Measurements from ENCODE around the gene KIF3A.

KIF3A gene

GRCh38 chr5:132753135-132753987 lies 16.0 kb upstream of the KIF3A start:
- DNase-seq, result peak in 1 of 2 experiments; percentile 61

GRCh38 chr5:132752581-132753125 lies 15.3 kb upstream of the KIF3A start:
- no peak for DNase-seq

DNA sequence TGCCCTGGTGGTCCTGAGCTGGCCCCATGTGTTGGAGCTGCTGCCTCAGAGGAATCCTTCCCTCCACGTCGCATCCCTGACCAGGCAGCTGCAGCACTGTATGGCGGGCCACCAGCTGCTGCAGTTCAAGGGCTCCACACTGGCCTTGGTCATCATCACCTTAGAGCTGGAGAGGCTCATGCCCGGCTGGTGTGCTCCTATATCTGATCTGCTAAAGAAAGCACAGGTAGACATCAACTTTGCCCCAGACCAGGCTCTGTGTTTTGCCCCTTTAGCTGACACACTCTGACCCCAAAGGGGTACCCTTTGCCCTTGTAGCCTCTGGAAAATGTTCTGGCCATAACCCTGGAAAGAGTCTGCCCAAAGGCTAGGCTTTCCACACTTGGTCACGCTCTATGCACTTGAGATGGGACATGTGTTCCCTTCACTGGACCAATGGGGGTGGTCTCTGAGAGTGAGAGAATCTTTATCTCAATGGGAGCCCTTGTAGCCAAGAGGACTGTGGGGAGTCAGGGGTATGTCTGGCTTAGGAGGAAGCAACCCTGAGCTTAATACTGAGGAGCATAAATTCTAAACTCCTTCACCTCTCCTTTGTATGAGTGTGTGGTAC lies 14.7 kb upstream of the KIF3A start:
- DNase-seq, result no peak

DNA sequence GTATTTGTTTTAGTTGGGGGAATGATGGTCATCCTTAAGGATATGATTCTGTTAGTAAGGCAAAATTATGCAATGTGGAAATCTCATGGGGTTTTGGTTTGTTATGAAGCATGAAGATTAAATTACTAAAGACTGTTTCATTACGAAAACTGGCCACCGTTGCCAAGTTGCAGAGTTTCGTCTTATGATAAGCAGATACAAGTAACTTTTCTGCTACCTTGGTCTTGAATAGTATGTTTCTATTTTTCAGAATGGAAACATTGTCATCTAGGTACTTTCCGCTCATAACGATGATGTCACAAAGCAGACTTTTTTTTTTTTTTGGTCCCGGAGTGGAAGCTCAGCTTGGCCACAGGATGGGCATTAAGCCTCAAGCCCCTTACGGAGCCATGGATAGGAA lies 14.1 kb upstream of the KIF3A start:
- no peak for DNase-seq

- no peak for DNase-seq
Measured at GRCh38 chr5:132750471-132751230, 13.3 kb upstream of the KIF3A start.

- DNase-seq, result peak; percentile 65 to 86
Measured at GRCh38 chr5:132749506-132749905, 12.2 kb upstream of the KIF3A start.

GRCh38 chr5:132748522-132749000 lies 11.2 kb upstream of the KIF3A start:
- DNase-seq, result no peak

- no peak for DNase-seq
Measured at GRCh38 chr5:132747616-132748440, 10.5 kb upstream of the KIF3A start.

- peak; percentile 39 to 52 for DNase-seq
Measured at GRCh38 chr5:132746954-132747615, 9.7 kb upstream of the KIF3A start, which contains the start of gene CCNI2. CCNI2 (plus strand) TSS chr5:132747426; CDS start chr5:132747496, 70 bp downstream.

- no peak for DNase-seq
Measured at GRCh38 chr5:132746592-132746953, 9.2 kb upstream of the KIF3A start.

DNA sequence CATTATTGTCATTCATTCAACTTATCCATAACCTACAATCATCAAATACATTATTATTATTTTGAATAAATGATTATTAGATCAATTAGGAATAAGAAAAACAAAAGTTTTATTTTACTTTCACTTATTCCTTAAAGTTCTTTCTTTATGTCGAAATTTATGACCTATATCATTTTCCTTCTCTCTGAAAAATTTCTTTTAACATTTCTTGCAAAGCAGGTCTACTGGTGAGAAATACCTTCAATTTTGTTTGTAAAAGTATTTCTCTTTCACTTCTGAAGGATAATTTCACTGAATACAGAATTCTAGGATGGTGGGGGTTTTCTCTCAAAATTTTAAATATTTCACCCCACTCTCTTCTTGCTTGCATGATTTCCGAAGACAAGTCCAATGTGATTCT lies 7.3 kb upstream of the KIF3A start:
- no peak for DNase-seq

- DNase-seq, result no peak
Measured at GRCh38 chr5:132742626-132743025, 5.3 kb upstream of the KIF3A start.

DNA sequence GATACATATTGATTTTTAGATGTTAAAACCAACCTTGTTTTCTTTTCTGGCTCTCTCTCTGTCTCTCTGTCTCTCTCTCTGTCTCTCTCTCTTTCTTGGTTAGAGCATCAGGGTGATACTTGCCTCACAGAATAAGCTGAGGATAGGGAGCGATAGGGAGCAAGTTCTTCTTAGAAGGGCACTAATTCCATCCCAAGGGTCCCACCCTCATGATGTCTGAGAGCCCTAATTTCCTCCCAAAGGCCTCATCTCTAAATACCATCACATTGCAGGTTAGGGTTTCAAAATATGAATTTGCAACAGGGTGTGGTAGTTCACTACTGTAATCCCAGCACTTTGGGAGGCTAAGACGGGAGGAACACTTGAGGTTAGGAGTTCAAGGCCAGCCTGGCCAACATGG lies 4.8 kb upstream of the KIF3A start:
- no peak for DNase-seq

DNA sequence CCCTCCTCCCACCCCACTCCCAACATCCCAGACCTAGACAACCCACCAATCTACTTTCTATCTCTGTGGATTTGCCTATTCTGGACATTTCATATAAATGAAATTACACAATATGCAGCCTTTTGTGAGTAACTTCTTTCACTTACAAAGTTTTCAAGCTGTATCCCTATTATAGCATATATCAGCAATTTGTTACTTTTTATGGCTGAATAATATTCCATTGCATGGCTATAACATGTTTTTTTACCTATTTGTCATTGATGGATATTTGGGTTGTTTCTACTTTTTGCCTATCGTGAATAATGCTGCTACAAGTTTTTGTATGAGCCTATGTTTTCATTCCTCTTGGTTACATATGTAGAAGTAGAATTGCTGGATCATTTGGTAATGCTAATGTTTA lies 1.9 kb upstream of the KIF3A start:
- no peak for DNase-seq

- DNase-seq, result no peak
Measured at GRCh38 chr5:132737982-132738681, 786 bp upstream of the KIF3A start.

- DNase-seq, result no peak
Measured at GRCh38 chr5:132734687-132735086, 2.7 kb downstream of the KIF3A start.

- DNase-seq, result no peak
Measured at GRCh38 chr5:132733499-132734148, 3.7 kb downstream of the KIF3A start.

- no peak for DNase-seq
Measured at GRCh38 chr5:132729896-132730295, 7.5 kb downstream of the KIF3A start.

- DNase-seq, result no peak
Measured at GRCh38 chr5:132725745-132726144, 11.6 kb downstream of the KIF3A start.

DNA sequence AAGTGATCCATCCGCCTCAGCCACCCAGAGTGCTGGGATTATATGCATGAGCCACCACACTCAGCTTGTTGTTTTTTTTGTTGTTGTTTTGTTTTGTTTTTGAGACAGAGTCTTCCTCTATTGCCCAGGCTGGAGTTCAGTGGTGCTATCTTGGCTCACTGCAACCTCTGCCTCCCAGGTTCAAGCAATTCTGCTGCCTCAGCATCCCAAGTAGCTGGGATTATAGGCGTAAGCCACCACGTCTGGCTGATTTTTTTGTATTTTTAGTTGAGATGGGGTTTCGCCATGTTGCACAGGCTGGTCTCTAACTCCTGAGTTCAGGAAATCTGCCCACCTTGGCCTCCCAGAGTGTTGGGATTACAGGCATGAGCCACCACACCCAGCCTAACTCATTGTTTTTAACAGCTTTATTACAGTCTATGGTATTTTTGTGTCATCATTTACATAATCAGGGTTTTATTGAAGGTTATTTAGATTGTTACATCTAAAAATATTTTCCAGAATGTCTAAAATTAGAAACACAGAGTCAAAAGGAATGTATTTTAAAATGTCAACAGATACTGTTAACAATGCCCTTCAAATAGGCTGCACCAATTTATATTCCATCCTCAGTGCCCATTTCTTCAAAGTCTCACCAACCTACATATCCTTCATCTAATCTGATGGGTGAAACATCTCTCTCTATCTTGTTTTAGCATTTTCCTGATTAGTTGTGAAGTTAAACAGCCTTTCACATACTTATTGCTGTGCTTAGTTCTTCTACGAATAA lies 18.6 kb downstream of the KIF3A start:
- DNase-seq, result no peak

Data from NCI-H524 (cell line).